Heart left ventricle (tissue), 13 donors: ENCODE measurements around the gene USO1.

Experiments
- CTCF ChIP-seq, 12 donors: fragments of 200-600 bp; sonication (generic) in 4 of 12; IDR thresholded peaks; one replicate each; pipeline versions ENCODE4 v1.5.0 to v1.8.0; 2018 to 2022; ENCODE audit warnings: antibody characterized with exemption in 12 of 12, mild to moderate bottlenecking in 5 of 12
- POLR2A ChIP-seq, 2 donors: fragments of 450-650 bp; IDR thresholded peaks; one replicate each; pipeline ENCODE4 v1.6.1; 2017; ENCODE audit warnings: antibody characterized with exemption in 2 of 2, mild to moderate bottlenecking in 2 of 2, moderate library complexity in 2 of 2
- donor health status: ischemic (EF 13 %, LVEDD 7.1; RV severe dilation, severe dysfunction).
- donor health status: DM: no; HTN: yes; CAD: no.
- donor health status: DM: no; HTN: no; CAD: no.
- donor health status: ischemic (EF 25% LVEDD 6.9; RV normal size, moderate dysfunction).
- donor health status: ischemic (EF 25% LVEDD 5.7; RV mildly dilated, moderate dysfunction).
- donor health status: ischemic (EF 35%, LVEDD 5.7; RV mildly dilated, moderate dysfunction).
- donor health status: nonischemic (EF 11% LVEDD 7.7; RV severe dilation, severe dysfunction).
- donor health status: DM: yes; HTN: yes; CAD: no.
- donor health status: PGD.
- donor health status: ischemic (EF 29% LVEDD 5.4; RV normal size, mild dysfunction).
- donor health status: nonischemic (EF 23%, LVEDD 6.1; RV moderate dilation, normal function).

GRCh38 chr4:75729836-75730235 is 5.5 kb downstream of the USO1 start:
- no peak for TF ChIP-seq CTCF (IDR thresholded peaks at IDR 0.05)
- no peak for TF ChIP-seq POLR2A (IDR thresholded peaks at IDR 0.05)
